Stimulated activated CD8-positive, alpha-beta memory T cell treated with anti-CD3 and anti-CD28 coated beads, Interleukin-12 subunit alpha, Interleukin-12 subunit beta, amount 100 ng/mL, for 1 hour (primary cell): ENCODE data around the gene TBC1D22B.

Experiments used
- DNase-seq: peaks from one replicate; pipeline ENCODE4 v3.0.0-alpha.2; 2020; ENCODE audit warnings: low read depth

TBC1D22B gene

DNA sequence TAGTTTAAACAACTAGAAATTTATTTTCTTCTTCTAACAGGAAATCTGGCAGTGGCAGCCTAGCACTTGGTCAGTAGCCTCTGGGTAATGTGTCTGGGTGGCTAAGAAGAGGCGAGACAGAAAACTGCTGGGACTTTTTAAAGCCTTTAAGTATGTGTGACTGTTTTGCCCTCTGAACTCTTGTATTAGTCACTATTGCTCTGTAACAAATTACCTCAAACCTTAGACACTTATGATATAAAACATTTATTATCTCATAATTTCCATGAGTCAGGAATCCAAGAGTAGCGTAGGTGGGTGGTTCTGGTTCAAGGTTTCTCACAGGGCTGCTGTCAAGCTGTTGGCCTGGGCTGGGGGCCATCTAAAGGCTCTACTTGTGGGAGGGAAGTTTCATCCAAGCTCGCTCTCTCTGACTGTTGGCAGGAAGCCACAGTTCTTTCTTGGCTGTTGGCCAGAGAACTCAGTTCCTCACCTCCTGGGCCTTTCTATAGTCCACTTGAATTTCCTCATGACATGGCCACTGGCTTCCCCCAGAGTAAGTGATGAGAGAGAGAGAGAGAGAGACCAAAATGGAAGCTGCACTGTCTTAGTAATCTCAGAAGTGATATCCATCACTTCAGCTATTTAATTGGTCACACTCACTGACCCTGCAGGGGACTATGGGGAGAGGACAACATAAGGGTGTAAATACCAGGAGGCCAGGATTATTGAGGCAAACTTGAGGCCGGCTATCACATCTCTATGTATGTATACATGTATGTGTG is 17.4 kb upstream of the TBC1D22B start:
- peak; percentile 41 for DNase-seq

DNA sequence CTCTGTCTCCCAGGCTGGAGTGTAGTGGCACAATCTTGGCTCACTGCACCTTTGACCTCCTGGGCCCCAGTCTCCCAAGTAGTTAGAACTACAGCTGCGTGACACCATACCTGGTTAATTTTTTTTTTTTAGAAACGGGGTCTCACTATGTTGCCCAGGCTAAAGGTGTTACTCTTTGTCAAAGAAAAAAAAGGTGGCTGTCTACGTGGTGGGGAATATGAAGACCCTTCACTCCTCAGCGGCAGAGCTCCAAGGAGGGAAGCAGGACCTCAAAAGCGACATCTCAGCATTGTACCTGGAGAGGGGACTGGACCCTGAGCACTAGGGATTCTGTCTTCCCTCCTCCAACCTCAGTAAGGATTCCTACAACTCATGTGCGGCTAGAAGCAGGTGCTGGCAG is 16.4 kb upstream of the TBC1D22B start:
- no peak for DNase-seq

DNA sequence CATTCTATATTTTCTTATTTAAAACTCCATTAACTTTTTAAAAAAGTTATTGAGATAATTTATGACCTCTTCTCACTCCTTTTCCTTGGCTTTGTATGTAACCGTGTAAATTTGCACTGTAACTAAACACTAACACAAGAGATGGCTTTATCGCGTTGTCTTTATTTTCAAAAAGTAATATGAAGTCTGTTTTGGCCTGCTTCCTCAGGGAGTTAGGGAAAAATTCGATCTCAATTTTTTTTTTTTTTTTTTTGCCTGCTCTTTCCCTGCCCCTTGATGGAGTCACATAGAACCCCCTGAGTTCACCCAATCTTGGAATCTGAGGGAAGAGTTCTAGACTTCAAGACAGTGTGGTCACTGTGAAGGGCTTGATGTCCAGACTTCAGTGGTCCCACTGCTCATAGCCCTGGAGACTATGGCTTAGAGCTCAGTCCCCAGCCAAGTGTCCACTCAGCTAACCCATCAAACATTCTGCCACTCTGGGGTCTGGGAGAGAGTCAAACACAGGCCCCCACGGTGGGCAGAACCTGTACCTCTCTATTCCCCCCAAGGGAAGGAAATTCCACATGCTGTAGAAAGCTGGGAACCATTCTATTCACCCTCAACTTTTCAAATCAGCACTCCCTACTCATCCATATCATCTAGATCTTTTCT is 15.7 kb upstream of the TBC1D22B start:
- no peak for DNase-seq

DNA sequence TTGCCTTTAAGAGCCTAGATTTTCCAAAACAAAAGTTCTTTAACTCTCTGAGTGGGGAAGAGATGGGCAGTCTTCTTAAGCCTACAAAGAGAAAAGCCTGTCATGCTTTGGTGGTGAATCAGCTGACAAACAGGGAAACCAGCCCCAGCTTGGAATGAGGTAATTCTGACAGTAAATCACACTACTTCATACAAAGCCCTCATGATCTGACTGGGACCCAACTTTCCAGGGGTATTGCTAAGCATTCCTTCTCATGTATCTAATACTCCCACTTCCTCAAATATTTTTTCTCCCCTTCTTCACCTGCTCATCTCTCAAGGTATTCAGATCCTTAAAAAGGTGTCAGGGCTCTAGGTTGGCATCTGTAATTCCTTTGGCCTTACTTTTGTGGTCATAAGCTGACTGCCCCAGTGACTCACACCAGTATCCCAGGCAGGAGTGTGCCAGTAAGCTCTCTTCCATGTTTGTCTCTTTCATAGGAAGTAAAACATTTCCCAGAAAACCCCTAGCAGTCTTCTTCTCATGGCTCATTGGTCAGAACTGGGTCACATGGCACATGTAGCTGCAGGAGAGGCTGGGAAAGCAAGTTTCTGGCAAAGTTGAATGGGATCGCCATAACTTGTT is 15.0 kb upstream of the TBC1D22B start:
- no peak for DNase-seq

DNA sequence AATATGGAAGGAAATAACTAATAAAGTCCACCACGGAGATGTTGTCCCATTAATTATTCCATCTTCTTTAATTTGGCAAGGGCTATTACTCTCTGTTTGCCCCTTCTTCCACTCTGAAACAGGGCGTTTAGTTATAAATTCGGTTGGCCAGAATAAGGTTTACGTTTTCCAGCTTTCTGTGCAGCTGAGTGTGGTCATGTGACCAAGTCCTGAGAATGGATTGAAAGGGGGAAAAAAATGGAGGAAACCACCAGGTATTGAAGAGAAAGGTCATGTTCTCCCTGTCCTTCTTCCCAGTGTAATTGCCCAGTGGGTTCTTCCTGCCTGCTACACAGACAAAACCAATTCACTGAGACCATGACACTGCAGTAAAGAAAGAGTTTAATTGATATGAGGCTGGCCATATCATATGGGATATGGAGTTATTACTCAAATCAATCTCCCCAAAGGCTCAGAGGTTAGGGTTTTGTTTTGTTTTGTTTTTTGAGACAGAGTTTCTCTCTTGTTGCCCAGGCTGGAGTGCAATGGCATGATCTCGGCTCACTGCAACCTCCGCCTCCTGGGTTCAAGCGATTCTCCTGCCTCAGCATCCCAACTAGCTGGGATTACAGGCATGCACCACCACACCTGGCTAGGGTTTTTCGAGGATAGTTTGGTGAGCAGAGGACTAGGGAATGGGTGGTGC is 14.3 kb upstream of the TBC1D22B start:
- DNase-seq = no peak

DNA sequence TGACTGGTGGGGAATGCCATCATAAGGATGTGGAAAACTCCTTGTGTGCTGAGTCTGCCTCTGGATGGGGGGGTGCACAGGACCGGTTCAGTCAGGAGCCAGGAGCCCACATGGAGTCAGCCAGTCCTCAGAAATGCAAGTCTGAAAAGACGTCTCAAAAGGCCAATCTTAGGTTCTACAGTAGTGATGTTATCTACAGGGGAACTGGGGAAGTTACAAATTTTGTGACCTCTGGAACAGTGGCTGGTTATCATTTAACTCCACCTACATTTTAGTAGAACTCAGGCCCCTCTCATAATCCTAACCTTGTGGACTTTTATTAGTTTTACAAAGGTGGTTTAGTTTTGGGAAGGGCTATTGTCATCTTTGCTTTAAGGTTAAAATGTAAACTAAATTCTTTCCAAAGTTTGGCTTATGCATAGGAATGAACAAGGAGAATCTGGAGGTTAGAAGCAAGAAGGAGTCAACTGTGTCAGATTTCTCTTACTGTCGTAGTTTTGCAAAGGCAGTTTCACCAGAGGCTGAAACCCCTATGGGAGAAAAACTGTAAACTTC is 13.7 kb upstream of the TBC1D22B start:
- DNase-seq = no peak

DNA sequence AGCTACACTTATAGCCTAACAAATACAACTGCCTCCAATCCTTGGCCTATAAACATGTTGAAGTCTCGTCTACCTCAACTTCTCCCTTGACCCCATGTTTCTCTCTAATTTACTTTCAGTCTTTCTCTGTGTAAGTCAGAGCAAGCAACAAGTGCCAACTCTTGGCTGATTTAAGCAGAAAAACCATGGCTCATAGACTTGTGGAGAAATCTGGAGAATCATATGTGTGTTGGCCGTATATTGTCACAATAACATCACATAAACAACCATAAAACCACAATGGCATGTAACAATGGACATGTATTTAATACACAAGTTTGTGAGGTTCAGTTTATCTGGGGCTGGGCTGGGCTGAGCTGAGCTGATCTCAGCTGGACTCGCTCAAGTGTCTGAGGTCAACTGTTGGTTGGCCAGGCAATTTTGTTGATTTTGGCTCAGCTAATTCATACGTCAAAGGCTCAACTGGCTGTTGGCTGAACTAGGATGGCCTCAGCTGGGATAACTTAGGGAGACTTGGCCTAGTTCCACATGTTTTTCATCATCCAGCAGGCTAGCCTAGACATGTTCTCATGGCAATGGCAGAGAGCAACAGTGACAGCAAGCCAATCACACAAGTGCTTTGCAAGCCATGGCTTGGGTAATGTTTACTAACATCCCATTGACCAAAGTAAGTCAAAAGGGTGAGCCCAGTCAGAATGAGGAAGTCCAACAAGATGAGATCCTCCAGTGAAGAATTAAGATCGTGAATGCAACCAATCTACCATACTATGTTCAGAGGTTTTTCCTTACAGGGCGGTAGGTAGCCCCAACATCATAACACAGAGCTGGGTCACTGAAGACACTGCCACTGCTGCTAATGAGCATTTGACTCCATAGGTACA is 12.9 kb upstream of the TBC1D22B start:
- DNase-seq = no peak

DNA sequence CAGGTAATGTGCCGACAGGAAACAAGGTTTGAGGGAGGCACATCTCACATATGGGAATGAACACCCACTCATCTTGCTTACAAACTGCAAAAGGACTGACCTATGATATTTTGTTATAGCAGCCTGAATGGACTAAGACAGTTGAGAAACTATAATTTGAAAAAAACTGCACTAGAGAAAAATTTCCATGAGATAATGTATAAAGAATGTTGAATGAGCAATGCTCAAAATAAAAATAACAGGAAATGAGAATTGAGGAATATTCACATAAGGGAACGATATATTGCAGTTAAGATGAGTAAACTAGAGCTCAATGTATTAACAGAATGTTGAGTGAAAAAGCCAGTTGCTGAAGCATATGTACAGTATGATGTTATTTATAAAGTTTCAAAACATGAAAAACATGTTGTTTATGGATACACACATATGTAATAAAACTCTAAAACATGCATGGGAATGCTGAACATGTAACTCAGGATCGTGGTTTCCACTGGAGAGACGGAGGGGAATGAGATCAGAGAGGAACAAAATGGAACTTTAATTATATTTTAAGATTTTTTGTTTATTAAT is 6.3 kb upstream of the TBC1D22B start:
- DNase-seq = no peak

DNA sequence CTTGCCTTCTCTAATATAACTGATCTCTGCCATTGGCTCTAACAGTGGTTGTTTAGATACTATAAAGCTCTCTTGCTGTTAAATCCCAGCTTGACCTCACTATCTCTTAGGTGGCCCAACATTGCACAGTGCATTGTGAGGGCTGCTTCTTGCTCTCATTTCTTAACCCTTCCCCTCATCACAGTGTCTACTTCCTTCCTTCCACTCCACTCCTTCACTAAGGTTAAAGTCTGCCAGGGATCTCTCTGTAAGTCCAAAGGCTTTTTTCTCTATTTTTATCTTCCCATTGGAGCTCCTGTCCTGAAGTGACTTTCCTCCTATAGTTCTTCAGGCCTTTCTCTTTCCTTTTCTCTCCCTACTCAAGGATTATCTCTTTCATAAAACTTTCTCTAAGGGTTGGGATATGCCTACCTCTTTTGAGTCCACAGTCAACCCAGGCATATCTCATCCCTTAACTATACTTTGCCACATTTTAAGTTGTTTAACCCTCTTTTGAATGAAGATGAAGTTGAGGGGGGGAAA is 4.0 kb upstream of the TBC1D22B start:
- DNase-seq = no peak

DNA sequence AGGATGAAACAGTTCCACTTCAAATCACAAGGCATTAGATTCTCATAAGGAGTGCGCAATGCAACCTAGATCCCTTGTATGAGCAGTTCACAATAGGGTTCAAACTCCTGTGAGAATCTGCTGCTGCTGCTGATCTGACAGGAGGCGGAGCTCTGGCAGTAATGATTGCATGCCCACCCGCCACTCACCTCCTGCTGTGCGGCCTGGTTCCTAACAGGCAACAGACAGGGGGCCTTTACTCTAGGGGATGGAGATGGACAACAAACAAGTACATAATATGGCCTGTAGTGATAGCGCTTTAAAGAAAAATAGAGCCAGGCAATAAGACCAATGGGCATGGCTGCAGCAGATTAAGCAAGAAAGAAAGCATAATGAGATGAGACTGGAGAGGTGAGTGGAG is 2.7 kb upstream of the TBC1D22B start:
- DNase-seq = no peak

DNA sequence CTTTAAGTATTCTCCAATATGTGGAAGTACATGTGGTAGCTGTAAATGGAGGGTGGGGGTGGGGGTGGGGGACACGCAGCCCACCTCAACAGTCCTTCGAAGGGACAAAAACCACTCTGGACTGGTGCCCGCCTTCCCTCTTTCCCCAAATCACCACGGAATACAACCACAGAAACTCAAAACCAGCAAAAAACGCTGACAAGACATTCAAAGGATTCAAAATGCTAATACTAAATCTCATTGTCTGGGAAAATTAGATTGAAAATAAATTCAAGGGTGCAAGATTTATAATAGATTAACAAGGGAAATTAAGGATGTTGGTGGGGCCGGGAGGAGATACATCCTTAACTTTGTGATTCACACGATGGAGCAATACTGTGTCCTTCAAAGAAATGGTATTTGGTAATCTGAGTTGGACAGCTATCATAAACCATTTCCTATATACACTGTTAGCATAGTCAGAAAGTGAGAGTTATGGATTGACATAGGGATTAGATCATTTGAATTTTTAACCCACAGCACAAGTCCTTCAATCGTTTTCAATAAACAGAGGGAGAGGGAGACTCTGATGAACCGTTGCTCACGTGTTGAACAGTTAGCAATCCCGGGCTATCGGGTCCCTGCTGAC is 766 bp upstream of the TBC1D22B start:
- DNase-seq = no peak

DNA sequence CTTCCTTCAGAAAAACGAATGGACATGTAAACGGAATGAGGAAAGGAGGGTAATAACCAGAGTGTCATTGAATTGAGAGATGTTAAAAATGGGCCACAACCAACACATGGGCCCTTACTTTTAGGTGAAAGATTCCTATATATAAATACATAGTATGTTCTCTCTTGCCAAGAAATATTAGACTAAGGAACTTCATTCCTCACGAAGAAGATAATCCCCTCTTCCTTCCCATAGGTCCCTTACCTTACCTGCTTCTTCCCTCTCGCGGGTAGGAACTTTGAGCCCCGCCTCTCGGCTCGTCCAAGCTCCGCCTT is 295 bp upstream of the TBC1D22B start:
- DNase-seq = no peak

DNA sequence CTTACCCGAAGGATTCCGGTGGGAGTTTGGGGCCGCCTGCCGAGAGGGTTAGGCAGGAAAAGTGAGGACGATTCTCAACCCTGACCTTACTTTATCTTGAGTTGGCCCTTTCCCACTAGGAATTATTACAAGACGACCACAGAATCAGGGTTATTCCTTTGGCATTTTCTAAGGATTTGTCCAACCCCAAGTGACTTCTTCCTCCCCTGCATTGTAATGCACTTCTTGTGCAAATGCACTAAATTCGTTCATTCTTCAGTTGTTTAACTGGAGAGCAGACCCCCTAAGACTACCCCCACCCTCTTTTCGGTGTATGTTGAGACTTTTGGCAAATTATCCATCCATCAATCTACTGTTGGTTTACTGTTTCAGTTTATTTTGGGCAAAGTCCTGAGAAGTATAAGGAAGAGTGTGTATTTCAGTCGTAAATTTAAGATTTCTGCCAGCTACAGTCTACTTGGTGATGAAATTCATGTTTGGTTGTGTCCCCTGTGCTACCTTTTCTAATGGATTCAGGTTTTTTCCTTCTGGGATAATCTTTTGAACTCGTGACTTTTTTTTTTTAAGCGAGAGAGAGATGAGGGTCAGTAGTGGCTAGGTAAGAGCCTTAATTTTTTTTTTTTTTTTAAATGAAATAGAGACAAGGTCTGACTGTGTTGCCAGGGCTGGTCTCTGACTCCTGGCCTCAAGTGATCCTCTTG is 983 bp downstream of the TBC1D22B start:
- DNase-seq = no peak

DNA sequence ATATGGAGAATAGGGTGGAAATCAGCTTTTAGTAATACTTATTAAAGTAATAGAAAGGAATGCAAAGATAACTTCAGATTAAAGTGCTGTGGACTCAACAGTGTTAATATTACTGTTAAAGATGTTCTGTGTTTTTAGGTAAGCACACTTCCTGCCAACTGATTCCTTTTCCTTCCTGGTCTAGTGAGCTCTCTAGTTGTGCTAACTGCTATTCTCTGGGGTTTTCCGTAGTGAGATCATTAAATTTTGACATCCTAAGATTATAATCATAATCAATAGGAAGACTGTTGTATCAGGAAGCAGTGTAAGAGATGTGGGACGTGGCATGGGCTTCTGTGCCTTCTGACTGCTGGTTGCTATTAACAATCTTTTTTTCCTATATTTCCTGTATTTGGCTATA is 1.6 kb downstream of the TBC1D22B start:
- no peak for DNase-seq

DNA sequence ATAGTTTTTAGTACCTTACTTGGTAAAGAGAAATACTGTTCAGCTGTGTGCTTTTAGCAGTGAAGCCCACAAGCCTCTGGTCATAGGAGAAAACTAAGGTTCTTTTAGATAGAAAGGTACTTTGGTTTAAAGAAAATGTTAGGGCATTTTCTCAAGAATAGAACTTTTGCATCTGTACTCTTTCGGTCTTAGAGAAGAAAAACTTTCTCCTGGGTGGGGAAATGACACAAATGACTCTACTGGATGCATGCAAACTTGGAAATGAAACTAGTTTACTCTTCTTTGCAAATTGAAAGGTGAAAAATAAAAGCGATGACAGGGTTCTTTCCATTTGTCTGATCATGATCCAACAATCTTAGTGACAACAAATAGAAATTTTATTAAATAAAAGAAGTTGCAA is 2.5 kb downstream of the TBC1D22B start:
- DNase-seq = no peak

DNA sequence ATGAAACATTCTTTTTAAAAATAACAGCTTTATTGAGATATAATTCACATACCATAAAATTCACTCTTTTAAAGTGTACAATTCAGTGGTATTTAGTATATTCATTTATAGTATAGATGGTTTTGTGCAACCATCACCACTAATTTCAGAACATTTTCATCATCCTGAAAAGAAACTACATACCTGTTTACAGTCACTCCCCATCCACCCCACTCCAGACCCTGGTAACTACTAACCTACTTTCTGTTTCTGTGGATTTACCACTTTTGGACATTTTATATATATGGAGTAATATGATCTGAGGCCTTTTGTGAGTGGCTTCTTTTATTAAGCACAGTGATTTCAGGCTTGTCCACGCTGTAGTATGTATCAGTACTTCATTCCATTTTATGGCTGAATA is 2.9 kb downstream of the TBC1D22B start:
- no peak for DNase-seq

DNA sequence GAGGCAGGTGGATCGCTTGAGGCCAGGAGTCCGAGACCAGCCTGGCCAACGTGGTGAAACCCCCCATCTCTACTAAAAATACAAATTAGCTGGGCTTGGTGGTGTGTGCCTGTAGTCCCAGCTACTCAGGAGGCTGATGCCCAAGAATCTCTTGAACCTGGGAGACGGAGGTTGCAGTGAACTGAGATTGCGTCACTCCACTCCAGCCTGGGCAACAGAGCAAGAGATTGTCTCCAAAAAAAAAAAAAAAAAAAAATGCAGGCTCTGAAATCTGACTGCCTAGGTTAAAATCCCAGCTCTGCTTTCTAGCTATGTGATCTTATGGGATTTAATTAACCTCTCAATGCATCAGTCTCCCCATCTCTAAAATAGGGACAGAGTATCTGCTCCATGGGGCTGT is 3.6 kb downstream of the TBC1D22B start:
- no peak for DNase-seq

DNA sequence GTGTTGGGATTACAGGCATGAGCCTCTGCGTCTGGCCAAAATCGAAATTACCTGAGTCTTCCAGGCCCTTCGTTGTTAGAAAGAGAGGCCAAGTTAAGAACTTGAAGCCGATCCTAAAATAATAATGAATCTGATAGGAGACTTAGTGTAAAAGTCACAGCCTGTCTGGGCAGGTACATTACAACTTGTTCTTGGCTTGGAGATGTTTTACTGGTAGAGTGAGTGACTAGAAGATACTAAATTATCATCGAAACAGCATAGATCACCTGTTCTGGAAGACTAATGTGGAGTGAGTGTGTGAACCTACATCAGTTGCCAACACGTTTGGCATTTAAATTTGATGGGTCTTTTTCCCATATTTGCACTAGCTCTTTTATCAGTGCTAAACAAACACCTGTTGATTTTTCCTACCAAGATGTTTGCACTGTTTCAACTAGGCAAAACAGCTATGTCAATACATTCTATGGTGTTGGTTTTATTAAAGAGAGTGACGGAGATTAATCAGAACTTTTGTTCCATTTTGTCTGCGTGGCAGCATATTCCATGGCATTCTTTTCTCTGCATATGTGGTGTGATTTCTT is 5.0 kb downstream of the TBC1D22B start:
- no peak for DNase-seq

DNA sequence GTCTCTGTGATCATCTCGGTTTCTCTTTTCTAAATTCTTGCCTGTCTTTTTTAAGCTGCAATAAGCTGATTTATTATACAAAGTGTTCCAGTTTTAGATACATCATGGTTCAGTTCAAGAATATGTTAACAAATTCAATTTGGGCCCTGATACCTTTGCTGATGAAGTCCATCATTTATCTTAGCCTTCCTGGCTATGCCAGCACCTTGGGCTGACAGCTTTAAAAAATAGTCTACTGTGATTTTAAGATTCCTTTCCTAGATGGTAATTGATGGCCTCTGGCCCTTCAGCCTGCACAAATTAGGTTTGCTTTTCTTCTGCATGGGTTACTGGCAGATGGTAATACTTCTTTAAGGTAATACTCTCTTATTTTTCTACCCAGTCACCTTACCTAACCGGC is 7.4 kb downstream of the TBC1D22B start:
- no peak for DNase-seq

DNA sequence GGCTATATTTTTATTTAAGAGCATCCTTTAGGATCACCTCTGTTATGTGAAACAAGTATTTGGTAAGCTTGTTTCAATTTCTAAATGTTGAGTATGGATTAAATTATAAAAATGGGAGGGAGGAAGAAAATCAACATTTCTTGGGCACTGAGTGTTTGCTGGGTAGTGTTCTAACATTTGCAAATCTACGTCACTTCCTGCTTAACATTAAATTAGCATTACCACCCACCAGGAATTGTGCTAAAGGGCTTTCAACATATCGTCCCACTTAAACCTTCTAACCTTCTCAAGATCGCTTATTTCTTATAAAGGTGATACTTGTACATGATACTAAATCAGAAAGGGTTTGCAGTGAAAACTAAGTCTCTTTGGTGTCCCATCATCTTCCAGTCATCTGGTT is 8.3 kb downstream of the TBC1D22B start:
- DNase-seq = no peak
